CD4-positive, alpha-beta memory T cell (primary cell): ENCODE results near the gene HES6. TPM values are rescaled to one million over a fixed set of nuclear protein-coding genes. Genes with fewer than 3 reads are reported as not detected.

Source experiments
- CTCF ChIA-PET: fragments of 350-600 bp; sonication (Branson Sonifier 250); formaldehyde crosslinking; loops from one replicate; lab custom pipeline; 2021; ENCODE audit warnings: inconsistent platforms; ENCODE audit not compliant: partially characterized antibody; lab: Charles Lee
- POLR2A ChIA-PET: fragments of 350-600 bp; sonication (Branson Sonifier 250); formaldehyde crosslinking; loops from one replicate; lab custom pipeline; 2021; ENCODE audit not compliant: partially characterized antibody; lab: Charles Lee
- DNase-seq, 5 donors: peaks; one replicate each; pipeline versions ENCODE4 v3.0.0 to v3.0.0-alpha.2; 2020 to 2022; ENCODE audit warnings: mixed read lengths in 1 of 5
- H3K27ac ChIP-seq: one replicate; pipeline ENCODE4 v1.7.0; 2013; ENCODE audit warnings: low read depth, low read length
- H3K27me3 ChIP-seq: 2 replicates; pipeline ENCODE4 v1.7.0; 2013; ENCODE audit warnings: mild to moderate bottlenecking, low read length, moderate library complexity; ENCODE audit not compliant: insufficient read depth
- H3K36me3 ChIP-seq: 2 replicates; pipeline ENCODE4 v1.7.0; 2013; ENCODE audit warnings: mild to moderate bottlenecking, low read length, moderate library complexity; ENCODE audit not compliant: insufficient read depth
- H3K4me1 ChIP-seq: 2 replicates; pipeline ENCODE4 v1.7.0; 2013; ENCODE audit warnings: mild to moderate bottlenecking, low read length, moderate library complexity; ENCODE audit not compliant: insufficient read depth
- H3K4me3 ChIP-seq, 2 donors: one replicate each; pipeline ENCODE4 v1.7.0; 2013; ENCODE audit warnings: low read length in 2 of 2, mild to moderate bottlenecking in 1 of 2
- H3K9me3 ChIP-seq, 2 donors: one replicate each; pipeline ENCODE4 v1.7.0; 2013; ENCODE audit warnings: low read length in 2 of 2, control low read depth in 1 of 2; ENCODE audit not compliant: control insufficient read depth in 1 of 2
- H3K27ac Mint-ChIP-seq, 7 donors: one replicate each; pipeline ENCODE4 v1.8.0; 2020 to 2021; ENCODE audit warnings: mixed read lengths in 7 of 7, mild to moderate bottlenecking in 6 of 7, inconsistent platforms in 3 of 7, moderate library complexity in 3 of 7
- H3K27me3 Mint-ChIP-seq, 2 donors: one replicate each; pipeline ENCODE4 v1.8.0; 2020 to 2021; ENCODE audit warnings: mixed read lengths in 2 of 2
- H3K36me3 Mint-ChIP-seq, 2 donors: one replicate each; pipeline ENCODE4 v1.8.0; 2020 to 2021; ENCODE audit warnings: mixed read lengths in 2 of 2, inconsistent platforms in 1 of 2, mild to moderate bottlenecking in 1 of 2
- H3K4me1 Mint-ChIP-seq, 4 donors: one replicate each; pipeline ENCODE4 v1.8.0; 2020 to 2021; ENCODE audit warnings: mixed read lengths in 4 of 4, mild to moderate bottlenecking in 1 of 4
- H3K4me3 Mint-ChIP-seq, 8 donors: one replicate each; pipeline ENCODE4 v1.8.0; 2020 to 2021; ENCODE audit warnings: mixed read lengths in 8 of 8, mild to moderate bottlenecking in 7 of 8, moderate library complexity in 6 of 8, inconsistent platforms in 3 of 8
- H3K9me3 Mint-ChIP-seq, 8 donors: one replicate each; pipeline ENCODE4 v1.8.0; 2020 to 2021; ENCODE audit warnings: mixed read lengths in 8 of 8, mild to moderate bottlenecking in 5 of 8, inconsistent platforms in 3 of 8, moderate library complexity in 1 of 8
- intact Hi-C: fragments of 100-400 bp; cut with micrococcal nuclease; formaldehyde crosslinking; loops from one replicate; pipeline ENCODE4 v1.15.1; 2023
- polyA plus RNA-seq, 2 donors: library from polyadenylated mRNA; unstranded; fragments of 300-500 nt; fragmentation: Illumina TruSeq; gene quantifications; one replicate each; pipeline ENCODE4 v1.2.3, GENCODE V29; 2021
- total RNA-seq, 2 experiments: library from RNA; stranded (reverse); gene quantifications; one replicate each; pipeline ENCODE4 v1.2.3, GENCODE V29; 2021

HES6 gene
- total and polyA plus RNA-seq, 4 experiments from 2014 or later: 0.67 to 4.9 (median 1.5) TPM

- intact Hi-C loops: no loop called here
- POLR2A ChIA-PET: no interaction called here
- peaks cover 0 to 9% (median 3%) of the 10 kb centered on the region in 4 donors for H3K4me1 Mint-ChIP-seq
Measured at GRCh38 chr2:238254095-238254723, 14.4 kb upstream of the HES6 start.

GRCh38 chr2:238252766-238253630, 13.2 kb upstream of the HES6 start:
- Mint-ChIP-seq H3K4me1 (peaks cover 0 to 6% (median 3%) of the 10 kb centered on the region in 4 donors), H3K9me3 (no peaks in the 10 kb centered on the region), H3K36me3 (peaks cover 9 to 60% of the 10 kb centered on the region in 2 donors), H3K4me3 (no peak overlapping the region), H3K27ac (no peak overlapping the region), H3K27me3 (no peaks in the 10 kb centered on the region)
- no peak for DNase-seq
- Histone ChIP-seq H3K27me3 (no peaks in the 10 kb centered on the region), H3K27ac (no peak overlapping the region), H3K4me3 (no peak overlapping the region), H3K4me1 (no peaks in the 10 kb centered on the region), H3K9me3 (no peaks in the 10 kb centered on the region), H3K36me3 (peaks cover 16% of the 10 kb centered on the region)
- CTCF ChIA-PET: interaction anchor here (0.8 to 4.5 kb wide), 2 partner anchors 9 to 11 kb away, joined by 3 to 25 read pairs; no protein-coding TSS in a partner anchor
- intact Hi-C loops: no loop called here
- POLR2A ChIA-PET: no interaction called here

More at GRCh38 chr2:238254095-238254723, 14.4 kb upstream of the HES6 start:
- Mint-ChIP-seq H3K4me3 (no peak overlapping the region), H3K27me3 (no peaks in the 10 kb centered on the region), H3K27ac (peak overlapping the region in 4 of 7 donors; percentile 35 to 54 (median 50)), H3K36me3 (peaks cover 9 to 63% of the 10 kb centered on the region in 2 donors), H3K9me3 (no peaks in the 10 kb centered on the region)
- Histone ChIP-seq H3K4me1 (no peaks in the 10 kb centered on the region), H3K27me3 (no peaks in the 10 kb centered on the region), H3K4me3 (no peak overlapping the region), H3K9me3 (no peaks in the 10 kb centered on the region), H3K27ac (no peak overlapping the region), H3K36me3 (peaks cover 20% of the 10 kb centered on the region)
- DNase-seq: no peak
- CTCF ChIA-PET: interaction anchor here (4.5 kb wide), 1 partner anchor 10 kb away, joined by 25 read pairs; no protein-coding TSS in a partner anchor

GRCh38 chr2:238251986-238252385, 12.1 kb upstream of the HES6 start:
- Histone ChIP-seq H3K27ac (no peak overlapping the region), H3K27me3 (no peaks in the 10 kb centered on the region), H3K9me3 (no peaks in the 10 kb centered on the region), H3K4me1 (no peaks in the 10 kb centered on the region), H3K4me3 (no peak overlapping the region), H3K36me3 (peaks cover 12% of the 10 kb centered on the region)
- peaks cover 0 to 6% (median 1%) of the 10 kb centered on the region in 4 donors for H3K4me1 Mint-ChIP-seq
- DNase-seq: no peak
- intact Hi-C loops: no loop called here
- H3K9me3 Mint-ChIP-seq: no peaks in the 10 kb centered on the region
- ChIA-PET CTCF (no interaction called here), POLR2A (no interaction called here)
- H3K4me3 Mint-ChIP-seq: no peak overlapping the region
- no peak overlapping the region for H3K27ac Mint-ChIP-seq
- peaks cover 13 to 63% of the 10 kb centered on the region in 2 donors for H3K36me3 Mint-ChIP-seq
- H3K27me3 Mint-ChIP-seq: no peaks in the 10 kb centered on the region

- CTCF ChIA-PET: interaction anchor here (1.7 kb wide), 1 partner anchor 13 kb away, joined by 9 read pairs; no protein-coding TSS in a partner anchor
- intact Hi-C loops: no loop called here
- no peaks in the 10 kb centered on the region for H3K27me3 ChIP-seq
- H3K9me3 ChIP-seq: no peaks in the 10 kb centered on the region
- H3K4me3 ChIP-seq: no peak overlapping the region
- peaks cover 0 to under 1% (median 0%) of the 10 kb centered on the region in 4 donors for H3K4me1 Mint-ChIP-seq
- peak overlapping the region in 1 of 7 donors; percentile 39 for H3K27ac Mint-ChIP-seq
- no peak overlapping the region for H3K27ac ChIP-seq
- no peaks in the 10 kb centered on the region for H3K9me3 Mint-ChIP-seq
- H3K36me3 ChIP-seq: peaks cover 12% of the 10 kb centered on the region
- H3K4me1 ChIP-seq: no peaks in the 10 kb centered on the region
- POLR2A ChIA-PET: no interaction called here
- H3K4me3 Mint-ChIP-seq: no peak overlapping the region
- no peak for DNase-seq
- H3K36me3 Mint-ChIP-seq: peaks cover 13 to 58% of the 10 kb centered on the region in 2 donors
- H3K27me3 Mint-ChIP-seq: no peaks in the 10 kb centered on the region
Measured at GRCh38 chr2:238251331-238251730, 11.5 kb upstream of the HES6 start.

GRCh38 chr2:238250896-238251295, 11.1 kb upstream of the HES6 start:
- H3K36me3 Mint-ChIP-seq: peaks cover 17 to 58% of the 10 kb centered on the region in 2 donors
- peaks cover 12% of the 10 kb centered on the region for H3K36me3 ChIP-seq
- no peaks in the 10 kb centered on the region for H3K9me3 ChIP-seq
- no peaks in the 10 kb centered on the region for H3K27me3 ChIP-seq
- H3K4me1 ChIP-seq: no peaks in the 10 kb centered on the region
- no peaks in the 10 kb centered on the region for H3K9me3 Mint-ChIP-seq
- no peaks in the 10 kb centered on the region for H3K4me1 Mint-ChIP-seq
- no peak overlapping the region for H3K27ac ChIP-seq
- ChIA-PET POLR2A (interaction anchor here (1.0 kb wide), 1 partner anchor 20 kb away, joined by 3 read pairs; no protein-coding TSS in a partner anchor), CTCF (interaction anchor here (1.7 kb wide), 1 partner anchor 13 kb away, joined by 9 read pairs; no protein-coding TSS in a partner anchor)
- H3K27ac Mint-ChIP-seq: peak overlapping the region in 2 of 7 donors; percentile 39 to 44
- DNase-seq: no peak
- no peak overlapping the region for H3K4me3 Mint-ChIP-seq
- no peak overlapping the region for H3K4me3 ChIP-seq
- intact Hi-C loops: no loop called here
- H3K27me3 Mint-ChIP-seq: no peaks in the 10 kb centered on the region

GRCh38 chr2:238247841-238248453, 8.1 kb upstream of the HES6 start:
- Mint-ChIP-seq H3K27me3 (no peaks in the 10 kb centered on the region), H3K36me3 (peaks cover 19 to 47% of the 10 kb centered on the region in 2 donors), H3K9me3 (no peaks in the 10 kb centered on the region), H3K4me3 (no peak overlapping the region), H3K4me1 (no peaks in the 10 kb centered on the region), H3K27ac (peak overlapping the region in 1 of 7 donors; percentile 26)
- intact Hi-C loops: no loop called here
- DNase-seq: no peak
- Histone ChIP-seq H3K9me3 (no peaks in the 10 kb centered on the region), H3K4me3 (no peak overlapping the region), H3K27ac (no peak overlapping the region), H3K27me3 (no peaks in the 10 kb centered on the region), H3K36me3 (peaks cover 11% of the 10 kb centered on the region), H3K4me1 (no peaks in the 10 kb centered on the region)
- ChIA-PET CTCF (interaction anchor here (0.6 to 1.2 kb wide), 2 partner anchors 16 to 17 kb away, joined by 3 to 4 read pairs; no protein-coding TSS in a partner anchor), POLR2A (no interaction called here)
